CD8-positive, alpha-beta memory T cell (primary cell): ENCODE measurements around the gene ANKRD39. TPM values are rescaled to one million over a fixed set of nuclear protein-coding genes. Genes with fewer than 3 reads are reported as not detected.
"Not testable (repeated sequence)": the region's sequence is repeated elsewhere in the genome, so short reads cannot be mapped to it uniquely, and the experiment has no call there.

Experiments
- CTCF ChIA-PET: fragments of 350-600 bp; sonication (Branson Sonifier 250); formaldehyde crosslinking; loops from one replicate; lab custom pipeline; 2021; ENCODE audit warnings: antibody characterized with exemption; lab: Charles Lee
- POLR2A ChIA-PET: fragments of 350-600 bp; sonication (Branson Sonifier 250); formaldehyde crosslinking; loops from one replicate; lab custom pipeline; 2021; ENCODE audit warnings: antibody characterized with exemption; lab: Charles Lee
- DNase-seq, 5 donors: peaks; one replicate each; pipeline versions ENCODE4 v3.0.0 to v3.0.0-alpha.2; 2020 to 2022; ENCODE audit warnings: mixed read lengths in 1 of 5
- H3K27ac ChIP-seq: one replicate; pipeline ENCODE4 v1.7.0; 2013; ENCODE audit warnings: low read depth, mild to moderate bottlenecking, low read length, moderate library complexity
- H3K27me3 ChIP-seq: 2 replicates; pipeline ENCODE4 v1.7.0; 2013; ENCODE audit warnings: low read length, mild to moderate bottlenecking; ENCODE audit not compliant: insufficient read depth, poor library complexity, severe bottlenecking
- H3K36me3 ChIP-seq: 2 replicates; pipeline ENCODE4 v1.7.0; 2013; ENCODE audit warnings: mild to moderate bottlenecking, low read length, moderate library complexity; ENCODE audit not compliant: insufficient read depth
- H3K4me1 ChIP-seq: 2 replicates; pipeline ENCODE4 v1.7.0; 2013; ENCODE audit warnings: mild to moderate bottlenecking, low read length, moderate library complexity; ENCODE audit not compliant: insufficient read depth
- H3K4me3 ChIP-seq: 2 replicates; pipeline ENCODE4 v1.7.0; 2013; ENCODE audit warnings: mild to moderate bottlenecking, low read length
- H3K9me3 ChIP-seq: 2 replicates; pipeline ENCODE4 v1.7.0; 2013; ENCODE audit warnings: mild to moderate bottlenecking, low read length
- H3K27ac Mint-ChIP-seq, 8 donors: one replicate each; pipeline ENCODE4 v1.8.0; 2020 to 2021; ENCODE audit warnings: mixed read lengths in 8 of 8, mild to moderate bottlenecking in 6 of 8, inconsistent platforms in 3 of 8, moderate library complexity in 3 of 8
- H3K27me3 Mint-ChIP-seq, 2 donors: one replicate each; pipeline ENCODE4 v1.8.0; 2020 to 2021; ENCODE audit warnings: mixed read lengths in 2 of 2, mild to moderate bottlenecking in 1 of 2, moderate library complexity in 1 of 2
- H3K36me3 Mint-ChIP-seq, 3 donors: one replicate each; pipeline ENCODE4 v1.8.0; 2020 to 2021; ENCODE audit warnings: mixed read lengths in 3 of 3, inconsistent platforms in 1 of 3, mild to moderate bottlenecking in 1 of 3
- H3K4me1 Mint-ChIP-seq, 3 donors: one replicate each; pipeline ENCODE4 v1.8.0; 2020 to 2021; ENCODE audit warnings: mixed read lengths in 3 of 3, inconsistent platforms in 1 of 3, mild to moderate bottlenecking in 1 of 3
- H3K4me3 Mint-ChIP-seq, 7 donors: one replicate each; pipeline ENCODE4 v1.8.0; 2020 to 2021; ENCODE audit warnings: mixed read lengths in 7 of 7, mild to moderate bottlenecking in 6 of 7, moderate library complexity in 4 of 7, inconsistent platforms in 2 of 7
- H3K9me3 Mint-ChIP-seq, 5 donors: one replicate each; pipeline ENCODE4 v1.8.0; 2020 to 2022; ENCODE audit warnings: mixed read lengths in 5 of 5, mild to moderate bottlenecking in 3 of 5, moderate library complexity in 2 of 5, inconsistent platforms in 1 of 5
- polyA plus RNA-seq: library from polyadenylated mRNA; unstranded; fragments of 300-500 nt; fragmentation: Illumina TruSeq; gene quantifications from one replicate; pipeline ENCODE4 v1.2.3, GENCODE V29; 2021
- total RNA-seq, 2 experiments: library from RNA; stranded (reverse); gene quantifications; one replicate each; pipeline ENCODE4 v1.2.3, GENCODE V29; 2021

ANKRD39 gene
- total and polyA plus RNA-seq, 3 experiments from 2014 or later: 29.6 to 32.2 (median 30.9) TPM

- CTCF ChIA-PET: interaction anchor here (1.2 to 1.6 kb wide), 2 partner anchors 34 to 59 kb away, joined by 5 read pairs; partner anchors contain the start of gene ANKRD39
- no peaks in the 10 kb centered on the region for H3K36me3 Mint-ChIP-seq
- DNase-seq: peak in 2 of 5 donors; percentile 18 to 63
These were observed 33.9 kb upstream of the ANKRD39 start for GRCh38 chr2:96891591-96892333.

GRCh38 chr2:96890726-96891385 is 33.0 kb upstream of the ANKRD39 start:
- POLR2A ChIA-PET: interaction anchor here (0.6 kb wide), 1 partner anchor 28 kb away, joined by 4 read pairs; no protein-coding TSS in a partner anchor
- peaks cover 40 to 57% (median 51%) of the 10 kb centered on the region in 3 donors for H3K4me1 Mint-ChIP-seq
- no peaks in the 10 kb centered on the region for H3K36me3 ChIP-seq
- H3K36me3 Mint-ChIP-seq: no peaks in the 10 kb centered on the region
- peaks cover 52% of the 10 kb centered on the region for H3K4me1 ChIP-seq
- H3K9me3 ChIP-seq: no peaks in the 10 kb centered on the region
- peak overlapping the region; percentile 70 for H3K27ac ChIP-seq
- CTCF ChIA-PET: interaction anchor here (1.4 to 1.6 kb wide), 3 partner anchors 33 to 72 kb away, joined by 3 to 5 read pairs (median 4); partner anchors contain the start of gene ANKRD39
- H3K9me3 Mint-ChIP-seq: no peaks in the 10 kb centered on the region
- no peak for DNase-seq
- no peaks in the 10 kb centered on the region for H3K27me3 ChIP-seq
- H3K27me3 Mint-ChIP-seq: peaks cover 0 to 2% of the 10 kb centered on the region in 2 donors
- H3K4me3 ChIP-seq: peak overlapping the region; percentile 18
- H3K27ac Mint-ChIP-seq: peak overlapping the region; percentile 2 to 90 (median 76)
- H3K4me3 Mint-ChIP-seq: peak overlapping the region in 5 of 7 donors; percentile 21 to 61 (median 55)

More at GRCh38 chr2:96891591-96892333, 33.9 kb upstream of the ANKRD39 start:
- Mint-ChIP-seq H3K9me3 (no peaks in the 10 kb centered on the region), H3K4me1 (peaks cover 47 to 66% (median 59%) of the 10 kb centered on the region in 3 donors), H3K27ac (peak overlapping the region; percentile 6 to 90 (median 80)), H3K27me3 (peaks cover 0 to 2% of the 10 kb centered on the region in 2 donors), H3K4me3 (peak overlapping the region in 6 of 7 donors; percentile 21 to 77 (median 58))
- peak overlapping the region; percentile 70 for H3K27ac ChIP-seq
- POLR2A ChIA-PET: interaction anchor here (0.5 kb wide), 1 partner anchor 8 kb away, joined by 3 read pairs; no protein-coding TSS in a partner anchor
- no peaks in the 10 kb centered on the region for H3K27me3 ChIP-seq
- no peaks in the 10 kb centered on the region for H3K36me3 ChIP-seq
- H3K4me1 ChIP-seq: peaks cover 61% of the 10 kb centered on the region
- peak overlapping the region; percentile 18 for H3K4me3 ChIP-seq
- H3K9me3 ChIP-seq: no peaks in the 10 kb centered on the region

- ChIA-PET POLR2A (no interaction called here), CTCF (interaction anchor here (1.4 to 1.6 kb wide), 3 partner anchors 32 to 73 kb away, joined by 3 to 5 read pairs (median 4); partner anchors contain the start of gene ANKRD39)
- Histone ChIP-seq H3K36me3 (no peaks in the 10 kb centered on the region), H3K9me3 (no peaks in the 10 kb centered on the region), H3K27ac (peak overlapping the region; percentile 70), H3K4me1 (peaks cover 46% of the 10 kb centered on the region), H3K4me3 (no peak overlapping the region), H3K27me3 (no peaks in the 10 kb centered on the region)
- Mint-ChIP-seq H3K9me3 (no peaks in the 10 kb centered on the region), H3K4me3 (no peak overlapping the region), H3K27ac (peak overlapping the region in 2 of 8 donors; percentile 23 to 67), H3K27me3 (peaks cover 0 to 2% of the 10 kb centered on the region in 2 donors), H3K4me1 (peaks cover 36 to 51% (median 50%) of the 10 kb centered on the region in 3 donors), H3K36me3 (no peaks in the 10 kb centered on the region)
- DNase-seq: no peak
These were observed 32.4 kb upstream of the ANKRD39 start for GRCh38 chr2:96890252-96890651.

GRCh38 chr2:96889502-96889901 is 31.7 kb upstream of the ANKRD39 start:
- POLR2A ChIA-PET: interaction anchor here (0.6 kb wide), 1 partner anchor 768 kb away, joined by 3 read pairs; no protein-coding TSS in a partner anchor

GRCh38 chr2:96888072-96889011 is 30.5 kb upstream of the ANKRD39 start:
- H3K27ac Mint-ChIP-seq: peak overlapping the region in 1 of 8 donors; percentile 17
- no peak overlapping the region for H3K4me3 Mint-ChIP-seq
- H3K27me3 ChIP-seq: no peaks in the 10 kb centered on the region
- peak overlapping the region; percentile 16 for H3K27ac ChIP-seq
- no peaks in the 10 kb centered on the region for H3K9me3 Mint-ChIP-seq
- H3K36me3 Mint-ChIP-seq: no peaks in the 10 kb centered on the region
- H3K27me3 Mint-ChIP-seq: peaks cover 0 to 2% of the 10 kb centered on the region in 2 donors
- ChIA-PET CTCF (interaction anchor here (1.0 kb wide), 1 partner anchor 30 kb away, joined by 7 read pairs; the partner anchor contains the start of gene ANKRD39), POLR2A (interaction anchor here (0.6 kb wide), 1 partner anchor 361 kb away, joined by 3 read pairs; no protein-coding TSS in a partner anchor)
- H3K36me3 ChIP-seq: no peaks in the 10 kb centered on the region
- H3K4me1 Mint-ChIP-seq: peaks cover 32 to 43% (median 41%) of the 10 kb centered on the region in 3 donors
- no peak for DNase-seq
- H3K4me3 ChIP-seq: no peak overlapping the region
- H3K9me3 ChIP-seq: no peaks in the 10 kb centered on the region
- H3K4me1 ChIP-seq: peaks cover 43% of the 10 kb centered on the region

More at GRCh38 chr2:96889502-96889901, 31.7 kb upstream of the ANKRD39 start:
- not testable (repeated sequence) for DNase-seq, H3K36me3 ChIP-seq, H3K4me3 ChIP-seq, H3K36me3 Mint-ChIP-seq, H3K9me3 ChIP-seq, H3K4me3 Mint-ChIP-seq, H3K27me3 Mint-ChIP-seq, H3K9me3 Mint-ChIP-seq, H3K27ac ChIP-seq, H3K27me3 ChIP-seq
- Mint-ChIP-seq H3K4me1 (peaks cover 32 to 46% (median 45%) of the 10 kb centered on the region in 3 donors), H3K27ac (peak overlapping the region in 2 of 8 donors; percentile 8 to 47)
- CTCF ChIA-PET: interaction anchor here (1.4 kb wide), 1 partner anchor 73 kb away, joined by 4 read pairs; no protein-coding TSS in a partner anchor
- peaks cover 43% of the 10 kb centered on the region for H3K4me1 ChIP-seq

GRCh38 chr2:96887493-96888012 is 29.7 kb upstream of the ANKRD39 start:
- Histone ChIP-seq H3K36me3 (no peaks in the 10 kb centered on the region), H3K4me1 (peaks cover 35% of the 10 kb centered on the region), H3K4me3 (no peak overlapping the region), H3K9me3 (no peaks in the 10 kb centered on the region), H3K27me3 (no peaks in the 10 kb centered on the region), H3K27ac (no peak overlapping the region)
- CTCF ChIA-PET: interaction anchor here (0.7 to 1.6 kb wide), 3 partner anchors 16 to 64 kb away, joined by 3 to 7 read pairs (median 7); partner anchors contain the start of gene ANKRD39
- POLR2A ChIA-PET: interaction anchor here (0.6 kb wide), 1 partner anchor 361 kb away, joined by 3 read pairs; no protein-coding TSS in a partner anchor
- Mint-ChIP-seq H3K27ac (peak overlapping the region in 2 of 8 donors; percentile 36 to 63), H3K9me3 (no peaks in the 10 kb centered on the region), H3K4me3 (no peak overlapping the region), H3K36me3 (no peaks in the 10 kb centered on the region), H3K27me3 (peaks cover 0 to 2% of the 10 kb centered on the region in 2 donors), H3K4me1 (peaks cover 26 to 35% (median 33%) of the 10 kb centered on the region in 3 donors)
- no peak for DNase-seq
